ENCODE results near the gene HELZ2.
A peak's percentile ranks its signal among the peaks of the same experiment; 100 is the strongest.

Gene HELZ2

DNA sequence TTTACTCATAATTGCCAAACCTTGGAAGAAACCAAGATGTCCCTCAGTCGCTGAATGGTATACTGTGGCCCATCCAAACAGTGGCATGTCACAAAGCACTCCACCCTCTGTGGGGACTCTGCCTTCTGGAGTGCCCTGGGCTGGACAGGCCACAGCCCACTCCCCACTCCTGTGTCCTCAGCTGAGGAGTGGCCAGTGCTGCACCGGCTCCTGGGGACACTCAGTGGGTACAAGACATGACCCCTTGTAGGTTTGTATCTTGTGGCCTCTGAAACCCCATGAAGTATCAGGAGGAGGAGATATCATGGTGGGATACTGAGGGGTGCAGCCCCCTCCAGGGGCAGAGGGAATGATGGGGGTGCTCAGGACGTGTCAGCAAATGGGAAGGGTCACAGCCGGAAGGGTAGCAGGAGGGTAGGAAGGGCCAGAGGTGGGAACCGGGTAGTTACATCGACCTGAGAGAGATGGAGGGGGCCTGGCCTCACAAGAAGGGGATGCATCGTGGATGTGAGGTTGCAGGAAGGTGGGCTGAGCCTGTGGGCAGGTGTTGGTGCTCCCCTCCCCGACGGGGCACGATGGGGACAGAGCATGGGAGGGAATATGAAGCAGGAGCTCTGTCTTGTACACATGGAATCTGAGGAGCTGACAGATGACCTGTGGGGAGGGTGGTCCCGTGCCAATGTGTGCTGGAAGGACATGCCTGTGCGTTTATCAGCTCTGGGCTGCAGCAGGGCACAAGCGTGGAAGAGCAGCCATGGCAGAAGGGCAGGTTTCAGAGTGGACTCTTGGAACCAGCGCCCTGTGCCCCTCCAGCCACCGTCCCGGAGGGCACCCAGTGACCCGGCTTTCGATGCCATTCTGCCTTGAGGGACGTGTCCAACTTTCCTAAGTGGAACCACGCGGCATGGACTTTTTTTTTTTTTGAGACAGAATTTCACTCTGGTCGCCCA lies 11.9 kb upstream of the HELZ2 start:
- no peak overlapping the region for H3K9ac ChIP-seq (ENCODE audit: low read depth, low read length, poor library complexity, severe bottlenecking)
- no peaks in the 10 kb centered on the region for H3F3A ChIP-seq (ENCODE audit: low read depth)
- H3K36me3 ChIP-seq (ENCODE audit: insufficient read depth, low read length), result no peaks in the 10 kb centered on the region; the same call in 1 of the 2 replicates
- no peaks in the 10 kb centered on the region for H4K20me1 ChIP-seq (ENCODE audit: insufficient read depth, low read length, poor library complexity, severe bottlenecking)
- no peaks in the 10 kb centered on the region for H3K4me1 ChIP-seq (ENCODE audit: insufficient read depth, low read length, poor library complexity, severe bottlenecking)
- H3K27me3 ChIP-seq (ENCODE audit: insufficient read depth, low read length, poor library complexity, severe bottlenecking), result no peaks in the 10 kb centered on the region
- H3K4me3 ChIP-seq (ENCODE audit: low read length, poor library complexity, severe bottlenecking), result no peak overlapping the region
- no peak for TF ChIP-seq EZH2phosphoT487 (IDR thresholded peaks at IDR 0.05; ENCODE audit: borderline replicate concordance)
- TF ChIP-seq, protein P1, sequence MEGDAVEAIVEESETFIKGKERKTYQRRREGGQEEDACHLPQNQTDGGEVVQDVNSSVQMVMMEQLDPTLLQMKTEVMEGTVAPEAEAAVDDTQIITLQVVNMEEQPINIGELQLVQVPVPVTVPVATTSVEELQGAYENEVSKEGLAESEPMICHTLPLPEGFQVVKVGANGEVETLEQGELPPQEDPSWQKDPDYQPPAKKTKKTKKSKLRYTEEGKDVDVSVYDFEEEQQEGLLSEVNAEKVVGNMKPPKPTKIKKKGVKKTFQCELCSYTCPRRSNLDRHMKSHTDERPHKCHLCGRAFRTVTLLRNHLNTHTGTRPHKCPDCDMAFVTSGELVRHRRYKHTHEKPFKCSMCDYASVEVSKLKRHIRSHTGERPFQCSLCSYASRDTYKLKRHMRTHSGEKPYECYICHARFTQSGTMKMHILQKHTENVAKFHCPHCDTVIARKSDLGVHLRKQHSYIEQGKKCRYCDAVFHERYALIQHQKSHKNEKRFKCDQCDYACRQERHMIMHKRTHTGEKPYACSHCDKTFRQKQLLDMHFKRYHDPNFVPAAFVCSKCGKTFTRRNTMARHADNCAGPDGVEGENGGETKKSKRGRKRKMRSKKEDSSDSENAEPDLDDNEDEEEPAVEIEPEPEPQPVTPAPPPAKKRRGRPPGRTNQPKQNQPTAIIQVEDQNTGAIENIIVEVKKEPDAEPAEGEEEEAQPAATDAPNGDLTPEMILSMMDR (conservative IDR thresholded peaks at IDR 0.05; ENCODE audit: low read length), result no peak
- H2AFZ ChIP-seq (ENCODE audit: low read length), result no peak overlapping the region
- no peaks in the 10 kb centered on the region for H3K79me2 ChIP-seq (ENCODE audit: insufficient read depth, low read length)
- H3K9me2 ChIP-seq (replicated peaks; ENCODE audit: low read depth, low read length), result no peaks in the 10 kb centered on the region
- no peaks in the 10 kb centered on the region for H3K9me3 ChIP-seq (ENCODE audit: insufficient read depth, low read depth, low read length)
- H3K4me2 ChIP-seq (ENCODE audit: low read depth, low read length, poor library complexity, severe bottlenecking), result no peak overlapping the region

DNA sequence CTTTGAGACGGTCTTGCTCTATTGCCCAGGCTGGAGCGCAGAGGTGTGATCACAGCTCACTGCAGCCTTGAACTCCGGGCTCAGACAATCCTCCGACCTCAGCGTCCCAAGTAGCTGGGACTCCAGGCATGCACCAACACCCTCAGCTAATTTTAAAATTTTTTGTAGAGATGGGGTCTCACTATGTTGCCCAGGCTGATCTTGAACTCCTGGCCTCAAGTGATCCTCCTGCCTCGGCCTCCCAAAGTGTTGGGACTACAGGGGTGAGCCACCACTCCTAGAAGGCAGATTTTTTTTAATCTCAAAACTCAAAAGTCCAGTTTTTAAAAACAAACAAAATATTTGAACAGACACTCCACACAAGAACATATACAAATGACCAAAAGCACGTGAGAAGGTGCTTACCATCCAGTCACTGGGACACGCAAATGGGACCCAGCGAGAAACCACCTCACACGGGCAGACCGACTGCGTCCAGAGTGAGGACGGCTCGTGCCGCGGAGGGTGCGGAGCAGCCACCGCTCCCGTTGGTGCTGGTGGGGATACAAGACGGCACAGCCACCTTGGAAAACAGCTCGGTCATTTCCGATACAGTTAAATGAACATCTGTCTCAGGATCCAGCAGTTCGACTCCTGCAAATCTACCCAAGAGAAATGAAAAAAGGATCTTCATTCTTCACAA lies 8.5 kb upstream of the HELZ2 start:
- Histone ChIP-seq H3K4me2 (ENCODE audit: low read depth, low read length, poor library complexity, severe bottlenecking) (no peak overlapping the region), H3K9ac (ENCODE audit: low read depth, low read length, poor library complexity, severe bottlenecking) (no peak overlapping the region), H3K79me2 (ENCODE audit: insufficient read depth, low read length) (no peaks in the 10 kb centered on the region)

DNA sequence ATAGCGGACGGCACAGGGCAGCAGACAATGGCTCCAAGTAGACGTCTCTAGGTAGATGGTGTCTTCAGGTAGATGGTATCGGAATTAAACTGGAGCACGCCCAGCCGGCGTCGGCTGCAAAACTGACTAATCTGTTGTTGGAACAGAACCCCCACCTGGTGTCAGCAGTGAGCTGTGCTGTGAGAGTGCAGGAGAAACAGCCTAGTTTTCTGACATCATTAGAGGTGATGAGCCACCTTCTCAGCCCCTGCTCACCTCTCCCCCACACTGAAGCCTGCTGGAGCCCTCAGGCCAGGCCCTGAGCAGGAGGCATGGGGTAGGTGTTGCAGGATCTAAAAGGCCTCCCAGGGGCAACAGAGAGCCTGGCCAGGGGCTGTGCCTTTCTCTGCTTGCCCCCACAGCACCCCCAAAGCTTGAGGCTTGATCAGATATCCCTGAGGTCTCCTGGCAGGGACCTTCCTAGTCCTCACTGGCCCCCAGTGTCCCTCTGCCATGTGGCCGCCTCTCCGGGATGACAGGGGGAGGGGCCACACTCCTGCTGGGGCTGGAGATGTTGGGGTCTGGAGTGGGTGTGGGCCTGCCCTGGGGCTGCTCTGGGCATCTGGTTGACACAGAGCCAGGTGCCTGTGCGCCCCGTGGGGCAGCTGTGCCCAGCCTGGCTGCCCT lies 6.9 kb upstream of the HELZ2 start:
- Histone ChIP-seq H4K20me1 (ENCODE audit: insufficient read depth, low read length, poor library complexity, severe bottlenecking) (no peaks in the 10 kb centered on the region), H3F3A (ENCODE audit: low read depth) (no peaks in the 10 kb centered on the region), H3K4me1 (ENCODE audit: insufficient read depth, low read length, poor library complexity, severe bottlenecking) (no peaks in the 10 kb centered on the region), H3K4me3 (ENCODE audit: low read length, poor library complexity, severe bottlenecking) (no peak overlapping the region), H3K27me3 (ENCODE audit: insufficient read depth, low read length, poor library complexity, severe bottlenecking) (no peaks in the 10 kb centered on the region), H2AFZ (ENCODE audit: low read length) (no peak overlapping the region), H3K9me3 (ENCODE audit: insufficient read depth, low read depth, low read length) (no peaks in the 10 kb centered on the region), H3K79me2 (ENCODE audit: insufficient read depth, low read length) (no peaks in the 10 kb centered on the region), H3K9ac (ENCODE audit: low read depth, low read length, poor library complexity, severe bottlenecking) (no peak overlapping the region), H3K36me3 (ENCODE audit: insufficient read depth, low read length) (no peaks in the 10 kb centered on the region), H3K4me2 (ENCODE audit: low read depth, low read length, poor library complexity, severe bottlenecking) (no peak overlapping the region), H3K9me2 (replicated peaks; ENCODE audit: low read depth, low read length) (no peaks in the 10 kb centered on the region)
- TF ChIP-seq, protein P1 (conservative IDR thresholded peaks at IDR 0.05; ENCODE audit: low read length), result peak; percentile 64
- no peak for TF ChIP-seq EZH2phosphoT487 (IDR thresholded peaks at IDR 0.05; ENCODE audit: borderline replicate concordance)

More for the DNA sequence above, 8.5 kb upstream of the HELZ2 start:
- Histone ChIP-seq H4K20me1 (ENCODE audit: insufficient read depth, low read length, poor library complexity, severe bottlenecking) (no peaks in the 10 kb centered on the region), H3K9me2 (replicated peaks; ENCODE audit: low read depth, low read length) (no peaks in the 10 kb centered on the region), H3K27me3 (ENCODE audit: insufficient read depth, low read length, poor library complexity, severe bottlenecking) (no peaks in the 10 kb centered on the region), H2AFZ (ENCODE audit: low read length) (no peak overlapping the region), H3F3A (ENCODE audit: low read depth) (no peaks in the 10 kb centered on the region), H3K9me3 (ENCODE audit: insufficient read depth, low read depth, low read length) (no peaks in the 10 kb centered on the region), H3K4me1 (ENCODE audit: insufficient read depth, low read length, poor library complexity, severe bottlenecking) (no peaks in the 10 kb centered on the region), H3K36me3 (ENCODE audit: insufficient read depth, low read length) (no peaks in the 10 kb centered on the region), H3K4me3 (ENCODE audit: low read length, poor library complexity, severe bottlenecking) (no peak overlapping the region)
- TF ChIP-seq, protein P1 (conservative IDR thresholded peaks at IDR 0.05; ENCODE audit: low read length), result no peak
- no peak for TF ChIP-seq EZH2phosphoT487 (IDR thresholded peaks at IDR 0.05; ENCODE audit: borderline replicate concordance)

Measured in Loucy (cell line).